Stimulated activated CD8-positive, alpha-beta memory T cell treated with anti-CD3 and anti-CD28 coated beads, Interleukin-7, amount 100 ng/mL, for 4 hours (primary cell): ENCODE data around the gene SRPK2.
"Not testable (repeated sequence)": the region's sequence is repeated elsewhere in the genome, so short reads cannot be mapped to it uniquely, and the experiment has no call there.

Source experiments
- DNase-seq, 2 donors: peaks; one replicate each; pipeline ENCODE4 v3.0.0-alpha.2; 2020; ENCODE audit warnings: low read depth in 2 of 2

Gene SRPK2

DNA sequence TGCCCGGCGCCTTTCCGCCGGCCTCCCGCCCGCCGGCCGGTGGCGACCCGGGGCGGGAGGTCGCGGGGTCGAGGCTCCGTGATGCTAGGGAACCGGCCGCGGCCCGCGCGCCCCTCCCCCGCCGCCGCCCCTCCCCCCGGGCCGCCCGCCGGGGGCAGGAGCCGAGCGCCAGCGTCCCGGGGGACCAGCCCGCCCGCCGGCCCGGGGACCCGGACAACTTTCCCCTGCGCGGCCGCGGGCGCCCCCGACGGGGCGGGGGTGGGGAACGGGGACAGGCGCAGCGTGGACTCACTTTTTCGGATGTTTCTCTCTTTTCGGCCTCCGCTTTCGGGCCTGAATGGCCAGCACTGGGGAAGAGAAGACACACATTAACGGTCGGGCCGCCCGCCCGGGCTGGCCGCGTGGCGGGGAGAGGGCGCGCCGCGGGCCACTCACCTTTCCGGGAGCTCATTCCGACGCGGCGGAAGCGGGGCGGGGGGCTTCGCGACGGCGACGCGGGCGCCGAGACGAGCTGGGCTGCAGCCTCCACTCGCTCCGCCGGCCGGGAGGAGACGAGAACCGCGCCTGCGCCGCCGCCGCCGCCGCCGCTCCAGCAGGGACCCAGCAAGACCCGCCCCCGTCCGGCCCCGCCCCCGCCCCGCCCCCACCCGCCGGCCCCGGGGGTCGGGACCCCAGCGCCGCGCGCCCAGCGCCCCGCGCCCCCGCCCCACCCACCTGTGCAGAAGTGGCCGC, at the start of gene SRPK2:
Gene SRPK2 (minus strand): TSS at position 566 of the 732 bp plus-strand sequence.
- peak; percentile 53 to 74 for DNase-seq

DNA sequence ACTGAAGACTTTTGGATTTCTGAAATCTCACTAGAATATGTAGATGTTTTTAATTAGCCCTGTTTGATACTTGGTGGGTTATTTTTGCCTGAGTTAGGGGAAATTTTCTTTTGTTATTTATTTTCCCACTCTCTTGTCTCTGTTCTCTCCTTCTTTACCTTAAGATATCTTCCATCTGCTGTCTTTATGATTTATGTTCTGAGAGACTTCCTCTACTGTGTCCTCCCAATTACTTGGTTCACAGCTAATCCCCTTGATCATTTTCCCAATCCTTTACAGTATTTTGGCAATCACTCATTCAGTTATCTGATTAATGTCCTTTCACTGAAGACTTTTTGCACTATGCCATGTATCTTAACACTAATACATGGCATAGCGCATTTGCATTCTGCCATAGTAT, 49.5 kb upstream of the SRPK2 start:
- DNase-seq, result no peak

DNA sequence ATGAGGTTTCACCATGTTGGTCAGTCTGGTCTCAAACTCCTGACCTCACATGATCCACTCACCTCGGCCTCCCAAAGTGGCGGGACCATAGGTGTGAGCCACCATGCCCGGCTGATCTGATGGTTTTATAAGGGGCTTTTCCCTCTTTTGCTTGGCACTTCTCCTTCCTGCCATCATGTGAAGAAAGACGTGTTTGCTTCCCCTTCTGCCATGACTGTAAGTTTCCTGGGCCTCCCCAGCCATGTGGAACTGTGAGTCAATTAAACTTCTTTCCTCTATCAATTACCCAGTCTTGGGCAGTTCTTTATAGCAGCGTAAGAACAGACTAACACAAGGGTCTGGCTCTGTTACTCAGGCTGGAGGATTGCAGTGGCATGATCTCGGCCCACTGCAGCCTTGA, 48.6 kb upstream of the SRPK2 start:
- not testable (repeated sequence) for DNase-seq

DNA sequence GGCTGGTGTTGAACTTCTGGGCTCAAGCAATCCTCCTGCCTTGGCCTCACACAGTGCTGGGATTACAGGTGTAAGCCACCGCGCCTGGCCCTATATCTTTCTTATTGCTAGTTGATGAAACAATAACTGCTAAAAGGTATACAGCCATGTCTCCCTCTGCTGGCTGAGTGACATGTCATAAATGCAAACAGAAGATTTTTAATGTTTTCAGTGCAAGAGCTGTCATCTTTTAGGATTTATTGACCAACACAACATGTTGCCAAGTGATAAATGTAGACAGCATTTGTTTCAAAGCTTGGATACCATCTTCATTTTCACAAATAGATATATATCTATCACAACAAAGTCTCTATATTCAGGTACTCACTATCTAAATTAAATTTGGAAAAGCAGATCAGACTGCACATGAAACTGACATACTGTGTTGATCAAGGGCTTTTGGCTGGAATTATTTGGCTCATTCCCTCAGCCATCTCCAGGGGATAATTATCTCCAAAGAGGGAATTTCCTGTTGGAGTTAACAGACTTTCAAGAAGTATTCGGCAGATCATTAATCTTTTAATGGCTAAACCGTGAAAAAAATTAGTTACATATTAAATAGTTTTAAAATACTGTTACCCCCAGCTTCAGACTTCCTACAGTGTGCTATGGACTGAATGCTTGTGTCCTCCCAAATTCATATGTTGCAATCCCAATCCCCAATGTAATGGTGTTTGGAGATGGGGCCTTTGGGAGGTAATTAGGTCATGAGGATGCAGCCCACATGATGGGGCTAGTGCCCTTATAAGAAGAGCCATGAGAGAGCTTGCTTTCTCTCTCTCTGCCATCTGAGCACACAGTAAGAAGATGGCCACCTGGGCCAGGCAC, 41.3 kb upstream of the SRPK2 start:
- DNase-seq, result peak; percentile 6 to 15

DNA sequence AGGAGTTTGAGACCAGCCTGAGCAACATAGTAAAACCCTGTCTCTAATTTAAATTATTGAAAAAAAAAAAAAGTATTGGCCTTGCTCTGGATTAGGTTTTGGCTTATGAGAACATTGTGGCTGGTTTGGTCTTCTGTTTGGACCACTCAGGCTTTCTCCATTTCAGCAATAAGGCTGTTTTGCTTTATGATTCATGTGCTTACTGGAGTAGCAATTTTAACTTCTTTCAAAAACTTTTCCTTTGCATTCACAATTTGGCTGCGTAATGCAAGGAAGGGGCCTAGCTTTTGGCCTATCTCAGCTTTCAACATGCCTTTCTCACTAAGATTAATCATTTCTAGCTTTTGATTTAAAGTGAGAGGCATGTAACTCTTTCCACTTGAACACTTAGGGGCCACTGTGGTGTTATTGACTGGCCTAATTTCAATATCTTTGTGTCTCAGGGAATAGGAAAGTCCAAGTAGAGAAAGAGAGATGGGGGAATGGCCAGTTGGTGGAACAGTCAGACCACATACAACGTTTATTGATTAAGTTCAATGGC, 38.0 kb upstream of the SRPK2 start:
- no peak for DNase-seq

DNA sequence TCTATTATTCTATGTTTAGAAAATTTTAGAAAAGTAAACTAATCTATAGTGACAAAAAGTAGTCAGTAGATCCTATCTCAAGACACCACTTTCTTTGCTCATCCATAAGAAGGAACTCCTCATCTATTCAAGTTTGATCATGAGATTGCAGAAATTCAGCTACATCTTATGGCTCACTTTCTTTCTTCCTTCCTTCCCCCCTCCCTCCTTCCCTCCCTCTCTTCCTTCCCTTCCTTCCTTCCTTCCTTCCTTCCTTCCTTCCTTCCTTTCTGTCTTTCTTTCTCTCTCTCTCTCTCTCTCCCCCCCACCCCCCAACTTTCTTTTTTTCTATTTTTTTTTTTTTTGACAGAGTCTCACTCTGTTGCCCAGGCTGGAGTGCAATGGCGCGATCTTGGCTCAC, 35.3 kb upstream of the SRPK2 start:
- DNase-seq, result no peak

DNA sequence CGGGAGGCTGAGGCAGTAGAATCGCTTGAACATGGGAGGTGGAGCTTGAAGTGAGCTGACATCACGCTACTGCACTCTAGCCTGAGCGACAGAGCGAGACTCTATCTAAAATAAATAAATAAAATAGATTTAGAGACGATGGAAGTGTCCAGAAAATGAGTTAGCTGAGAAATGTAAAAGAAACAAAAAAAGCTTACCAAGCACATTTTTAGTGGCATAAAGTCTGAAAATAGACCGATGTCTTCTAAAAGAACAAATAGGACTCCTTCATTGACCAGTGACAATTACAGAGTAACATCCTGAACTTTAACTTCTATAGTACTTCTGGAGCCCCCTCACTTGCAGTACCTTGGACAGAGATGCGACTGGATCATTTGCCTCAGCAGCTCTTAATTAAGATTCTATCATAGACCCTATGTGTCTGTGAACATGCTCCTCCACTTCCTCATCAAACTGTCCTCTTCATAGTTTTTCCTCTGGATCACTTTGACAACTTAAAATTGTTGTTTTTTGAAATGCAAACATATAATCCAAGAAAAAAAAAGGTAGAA, 25.2 kb upstream of the SRPK2 start:
- DNase-seq, result no peak

DNA sequence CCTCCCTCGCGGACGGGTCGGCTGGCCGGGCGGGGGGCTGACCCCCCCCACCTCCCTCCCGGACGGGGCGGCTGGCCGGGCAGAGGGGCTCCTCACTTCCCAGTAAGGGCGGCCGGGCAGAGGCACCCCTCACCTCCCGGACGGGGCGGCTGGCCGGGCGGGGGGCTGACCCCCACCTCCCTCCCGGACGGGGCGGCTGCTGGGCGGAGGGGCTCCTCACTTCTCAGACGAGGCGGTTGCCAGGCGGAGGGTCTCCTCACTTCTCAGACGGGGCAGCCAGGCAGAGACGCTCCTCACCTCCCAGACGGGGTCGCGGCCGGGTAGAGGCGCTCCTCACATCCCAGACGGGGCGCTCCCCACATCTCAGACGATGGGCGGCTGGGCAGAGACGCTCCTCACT, 22.1 kb upstream of the SRPK2 start:
- not testable (repeated sequence) for DNase-seq

DNA sequence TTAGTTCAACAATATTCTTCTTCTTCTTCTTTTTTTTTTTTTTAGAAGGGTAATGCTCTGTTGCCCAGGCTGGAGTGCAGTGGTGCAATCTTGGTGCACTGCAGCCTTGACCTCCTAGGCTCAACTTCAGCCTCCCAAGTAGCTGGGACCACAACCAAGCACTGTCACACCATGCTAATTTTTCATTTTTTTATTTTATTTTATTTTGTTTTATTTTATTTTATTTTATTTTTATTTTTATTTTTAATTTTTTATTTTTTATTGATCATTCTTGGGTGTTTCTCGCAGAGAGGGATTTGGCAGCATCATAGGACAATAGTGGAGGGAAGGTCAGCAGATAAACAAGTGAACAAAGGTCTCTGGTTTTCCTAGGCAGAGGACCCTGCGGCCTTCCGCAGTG, 21.1 kb upstream of the SRPK2 start:
- DNase-seq, result not testable (repeated sequence)

DNA sequence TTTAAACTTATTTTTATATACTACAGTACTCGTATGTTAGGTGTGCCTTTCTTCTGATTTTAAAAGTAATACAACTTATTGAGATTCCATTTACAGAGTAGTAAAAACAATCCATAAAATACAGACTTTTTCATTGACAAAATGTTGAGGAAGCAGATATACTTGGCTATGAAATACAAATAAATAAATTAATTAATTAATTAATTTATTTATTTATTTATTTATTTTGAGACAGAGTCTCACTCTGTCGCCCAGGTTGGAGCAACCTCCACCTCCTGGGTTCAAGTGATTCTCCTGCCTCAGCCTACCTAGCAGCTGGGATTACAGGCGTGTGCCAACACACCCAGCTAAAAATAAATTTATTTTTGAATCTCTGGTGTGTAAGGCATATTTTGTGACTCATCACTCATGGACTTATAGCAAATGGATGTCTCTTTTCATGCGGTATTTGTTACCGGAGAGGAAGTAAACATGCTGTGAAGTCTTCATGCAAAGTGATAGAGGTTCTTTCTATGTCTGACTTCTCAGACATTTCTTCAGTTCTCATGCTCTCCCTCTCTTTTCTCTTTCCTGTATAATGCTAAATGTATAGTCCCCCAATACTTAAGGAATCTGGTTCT, 20.2 kb upstream of the SRPK2 start:
- DNase-seq, result no peak

DNA sequence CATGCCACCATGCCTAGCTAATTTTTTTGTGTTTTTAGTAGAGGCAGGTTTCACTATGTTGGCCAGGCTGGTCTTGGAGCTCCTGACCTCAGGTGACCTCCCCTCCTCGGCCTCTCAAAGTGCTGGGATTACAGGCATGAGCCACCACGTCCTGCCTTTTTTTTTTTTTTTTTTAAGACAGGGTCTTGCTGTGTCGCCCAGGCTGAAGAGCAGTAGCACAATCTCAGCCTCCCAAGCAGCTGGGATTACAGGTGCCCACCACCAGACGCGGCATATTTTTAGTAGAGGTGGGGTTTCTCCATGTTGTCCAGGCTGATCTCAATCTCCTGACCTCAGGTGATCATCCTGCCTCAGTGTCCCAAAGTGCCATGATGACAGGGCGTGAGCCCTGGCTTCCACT, 14.4 kb upstream of the SRPK2 start:
- DNase-seq, result no peak

DNA sequence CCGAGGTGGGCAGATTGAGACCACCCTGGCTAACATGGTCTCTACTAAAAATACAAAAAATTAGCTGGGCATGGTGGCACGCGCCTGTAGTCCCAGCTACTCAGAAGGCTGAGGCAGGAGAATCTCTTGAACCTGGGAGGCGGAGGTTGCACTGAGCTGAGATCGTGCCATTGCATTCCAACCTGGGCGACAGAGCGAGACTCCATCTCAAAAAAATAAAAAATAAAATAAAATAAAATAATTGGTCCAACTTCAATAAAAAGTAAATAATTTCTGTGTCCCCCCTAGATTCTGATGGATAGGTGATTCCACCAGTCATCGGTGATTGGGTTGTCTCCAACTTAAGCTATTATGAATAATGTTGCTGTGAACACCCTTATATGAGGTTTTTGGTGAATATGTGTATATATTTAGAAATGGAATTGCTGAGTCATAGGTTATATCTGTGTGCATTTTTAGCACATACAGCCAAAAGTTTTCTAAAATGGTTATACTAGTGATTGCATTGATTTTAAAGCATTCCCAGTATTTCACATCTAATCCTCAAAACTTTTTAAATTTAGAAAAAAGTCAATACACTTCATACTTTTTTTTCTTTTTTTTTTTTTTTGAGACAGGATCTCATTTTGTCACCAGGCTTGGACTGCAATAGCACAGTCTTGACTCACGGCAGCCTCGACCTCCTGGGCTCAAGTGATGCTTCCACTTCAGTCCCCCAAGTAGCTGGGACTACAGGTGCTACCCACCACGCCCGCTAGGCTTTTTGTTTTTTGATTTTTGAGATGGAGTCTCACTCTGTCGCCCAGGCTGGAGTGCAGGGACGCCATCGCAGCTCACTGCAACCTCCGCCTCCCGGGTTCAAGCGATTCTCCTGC, 13.7 kb upstream of the SRPK2 start:
- DNase-seq, result no peak

DNA sequence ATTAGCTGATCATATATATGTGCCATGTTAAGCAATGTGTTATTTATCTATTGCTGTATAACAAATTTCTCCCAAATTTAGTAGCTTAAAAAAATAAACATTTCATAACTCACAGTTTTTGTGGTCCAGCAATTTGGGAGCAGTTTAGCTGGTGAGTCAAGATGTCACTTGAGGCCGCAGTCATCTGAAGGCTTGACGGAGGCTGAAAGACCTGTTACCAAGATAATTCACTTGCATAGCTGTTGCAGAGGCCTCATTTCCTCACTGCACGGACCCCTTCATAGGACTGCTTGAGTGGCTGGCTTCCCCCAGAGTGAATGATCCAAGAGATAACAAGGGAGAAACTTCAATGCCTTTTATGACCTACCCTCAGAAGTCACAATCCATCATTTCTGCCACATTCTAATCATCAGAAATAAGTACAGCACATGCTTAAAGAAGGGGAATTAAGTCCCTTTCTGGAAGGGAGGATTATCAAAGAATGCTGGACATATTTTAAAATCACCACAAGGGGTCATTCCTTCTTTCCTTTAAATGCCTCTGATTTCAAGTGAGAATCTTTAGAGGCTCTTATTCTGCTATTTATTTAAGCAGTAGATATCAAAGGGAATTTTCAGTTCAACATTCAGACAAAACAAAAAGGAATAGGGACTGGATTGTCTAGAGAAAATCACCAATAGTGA, 10.5 kb upstream of the SRPK2 start:
- DNase-seq, result no peak

DNA sequence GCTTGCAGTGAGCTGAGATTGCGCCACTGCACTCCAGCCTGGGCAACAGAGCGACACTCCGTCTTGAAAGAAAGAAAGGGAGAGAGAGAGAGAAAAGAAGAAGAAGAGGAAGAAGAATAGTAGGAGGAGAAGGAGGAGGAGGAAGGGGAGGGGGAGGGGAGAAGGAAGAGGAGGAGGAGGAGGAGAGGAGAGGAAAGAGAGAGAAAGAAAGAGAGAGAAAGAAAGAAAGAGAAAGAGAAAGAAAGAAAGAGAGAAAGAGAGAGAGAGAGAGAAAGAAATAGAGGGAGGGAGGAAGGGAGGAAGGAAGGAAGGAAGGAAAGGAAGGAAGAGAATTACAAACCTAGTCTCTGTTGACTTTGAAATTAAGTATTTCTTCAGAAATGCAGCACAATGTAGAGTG, 7.8 kb upstream of the SRPK2 start:
- DNase-seq, result no peak

DNA sequence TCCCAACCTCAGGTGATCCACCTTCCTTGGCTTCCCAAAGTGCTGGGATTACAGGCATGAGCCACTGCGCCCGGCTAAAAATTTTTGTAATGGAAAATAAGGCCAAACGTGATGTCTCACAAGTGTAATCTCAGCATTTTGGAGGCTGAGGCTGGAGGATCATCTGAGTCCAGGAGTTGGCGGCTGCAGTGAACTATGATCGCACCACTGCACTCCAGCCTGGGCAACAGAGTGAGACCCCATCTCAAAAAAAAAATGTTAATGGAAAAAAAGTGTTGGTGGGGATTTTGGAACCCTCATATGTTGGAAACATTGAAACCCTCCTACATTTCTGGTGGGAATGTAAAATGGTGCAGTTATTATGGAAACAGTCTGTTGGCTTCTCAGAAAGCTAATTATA, 2.7 kb upstream of the SRPK2 start:
- DNase-seq, result no peak

DNA sequence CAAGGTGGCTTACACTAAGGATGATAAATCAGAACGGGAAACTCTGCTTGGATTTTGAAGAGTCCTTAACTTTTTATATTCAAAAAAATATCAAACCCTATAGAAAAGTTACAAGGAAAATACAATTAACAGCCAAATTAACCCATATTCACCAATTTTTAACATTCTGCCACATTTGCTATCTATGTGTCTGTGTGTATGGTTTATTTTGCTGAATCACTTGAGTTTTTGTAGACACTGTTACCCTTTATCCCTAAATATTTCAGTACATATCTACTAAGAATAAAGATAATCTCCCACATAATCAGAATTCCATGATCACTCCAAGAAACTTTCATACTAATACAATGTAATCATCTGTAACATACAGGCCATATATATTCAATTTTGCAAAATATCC, 1.2 kb upstream of the SRPK2 start:
- no peak for DNase-seq

DNA sequence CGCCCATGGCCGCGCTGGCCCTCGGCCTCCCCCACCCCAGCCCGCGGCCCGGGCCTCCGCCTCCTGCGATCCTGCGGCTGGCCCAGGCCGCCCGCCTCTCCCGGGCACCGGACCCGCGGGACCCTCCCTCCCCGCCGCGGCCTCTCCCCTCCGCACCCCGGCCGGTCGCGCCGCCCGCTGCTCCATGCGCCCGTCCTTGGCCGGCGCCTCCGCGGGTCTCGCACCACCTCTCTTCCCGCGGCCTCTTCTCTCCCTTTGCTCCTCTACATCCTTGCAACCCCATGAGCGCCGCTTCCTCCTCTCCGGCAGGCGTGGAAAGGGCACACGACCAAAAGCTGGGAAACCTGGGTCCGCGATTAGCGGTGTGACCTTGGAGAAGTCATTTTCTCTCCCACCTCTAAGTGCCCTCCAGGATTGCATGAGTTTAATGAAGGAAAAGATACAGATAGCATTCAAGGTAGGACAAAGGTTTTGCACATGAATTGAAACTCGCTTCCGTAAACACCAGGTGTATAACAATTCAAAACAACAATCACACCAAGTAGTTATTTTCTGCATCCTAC, 448 bp upstream of the SRPK2 start:
- DNase-seq, result no peak

DNA sequence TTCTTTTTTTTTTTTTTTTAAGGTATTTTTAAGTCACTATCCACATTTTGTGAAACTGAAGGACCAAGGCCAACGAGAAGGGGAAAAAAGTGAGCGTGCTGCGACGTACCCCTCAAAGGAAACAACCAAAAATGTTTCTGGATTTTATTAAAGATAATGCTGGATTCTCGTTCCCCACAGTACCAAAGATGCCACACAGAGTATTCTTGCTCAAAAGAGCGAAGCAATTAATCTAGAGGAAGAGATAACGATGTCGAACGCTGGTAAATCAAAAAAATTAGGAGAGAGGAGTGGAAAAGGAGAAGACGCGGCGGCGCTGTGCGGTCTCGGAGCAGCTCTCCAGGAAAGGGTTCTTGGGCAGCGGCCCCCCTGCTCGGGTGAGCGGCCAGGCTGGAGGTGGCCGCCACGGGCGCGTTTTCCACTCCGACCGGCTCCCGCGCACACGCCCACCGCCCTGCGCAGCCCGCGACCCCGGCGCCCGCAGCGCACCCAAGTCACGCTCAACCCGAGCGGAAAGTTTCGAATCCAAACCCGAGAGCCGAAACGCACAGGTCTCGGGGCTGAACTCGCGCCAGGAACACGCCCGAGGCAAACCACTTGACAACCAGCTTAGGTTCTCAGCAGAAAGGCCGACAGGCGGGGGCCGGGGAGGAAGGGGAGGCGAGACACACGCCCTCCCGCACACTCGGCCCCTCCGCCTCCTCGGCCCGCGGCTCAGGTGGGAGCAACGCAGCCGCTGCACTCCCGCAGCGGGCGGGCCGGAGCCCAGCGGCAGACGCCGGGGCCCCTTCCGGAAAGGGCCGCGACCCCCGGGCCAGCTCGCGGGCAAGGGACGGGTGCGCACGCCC, 989 bp downstream of the SRPK2 start:
- peak in 1 of 2 donors; percentile 44 for DNase-seq

DNA sequence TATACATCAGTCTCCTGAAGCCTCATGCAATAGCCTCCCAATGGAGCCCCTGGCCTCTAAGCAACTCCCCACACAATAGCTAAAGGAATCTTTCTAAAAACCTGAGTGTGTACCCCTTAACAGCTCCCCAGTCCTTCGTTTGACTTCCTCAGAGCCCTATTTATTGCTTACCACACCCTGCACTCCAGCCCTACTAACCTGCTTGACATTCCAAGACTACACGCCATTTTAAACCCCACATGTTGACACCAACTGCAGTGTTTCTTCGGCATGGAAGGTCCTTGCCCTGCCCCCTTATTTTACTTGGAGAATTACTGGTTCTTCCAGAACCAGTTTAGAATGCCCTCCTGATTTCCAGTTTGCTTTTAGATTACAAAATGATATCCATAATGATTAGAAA, 10.8 kb downstream of the SRPK2 start:
- no peak for DNase-seq
